H1 (cell line): Measurements from ENCODE around the gene FARS2. TPM values are rescaled to one million over a fixed set of nuclear protein-coding genes. Genes with fewer than 3 reads are reported as not detected.

Source experiments
- CBX5 ChIP-seq: fragments of 300-800, 300-1000 bp; sonication (generic); IDR thresholded peaks from 2 replicates; pipeline ENCODE4 v1.7.1; 2016; ENCODE audit warnings: antibody characterized with exemption, low read length, low read depth
- CEBPB ChIP-seq: IDR thresholded peaks from 2 replicates; pipeline ENCODE4 v1.6.1; 2012; ENCODE audit warnings: low read depth, low read length
- CHD7 ChIP-seq: fragments of 300-600 bp; sonication (generic); IDR thresholded peaks from 2 replicates; pipeline ENCODE4 v1.7.1; 2012; ENCODE audit warnings: low read length, moderate library complexity, mild to moderate bottlenecking, inconsistent platforms; ENCODE audit not compliant: insufficient replicate concordance
- EGR1 ChIP-seq: IDR thresholded peaks from 2 replicates; pipeline ENCODE4 v1.6.1; 2011; ENCODE audit warnings: low read depth, low read length, borderline replicate concordance
- HDAC6 ChIP-seq: IDR thresholded peaks from one replicate; pipeline ENCODE4 v1.7.1; 2012; ENCODE audit warnings: low read depth, mild to moderate bottlenecking, inconsistent platforms, low read length, moderate library complexity
- KDM1A ChIP-seq: fragments of 200-600, 300-600 bp; sonication (generic); IDR thresholded peaks from 2 replicates; pipeline ENCODE4 v1.7.1; 2016; ENCODE audit warnings: mild to moderate bottlenecking, low read length, borderline replicate concordance
- KDM4A ChIP-seq: IDR thresholded peaks from one replicate; pipeline ENCODE4 v1.7.1; 2012; ENCODE audit warnings: low read depth, mild to moderate bottlenecking, moderate library complexity, low read length, inconsistent platforms; ENCODE audit not compliant: severe bottlenecking
- KDM5A ChIP-seq: fragments of 200-600 bp; IDR thresholded peaks from 2 replicates; pipeline ENCODE4 v1.7.1; 2012; ENCODE audit warnings: mild to moderate bottlenecking, low read length, inconsistent platforms, mixed read lengths
- RAD21 ChIP-seq, 2 experiments: IDR thresholded peaks in 1 of 2; conservative IDR thresholded peaks in 1 of 2; 2 replicates each; pipeline ENCODE4 v1.6.1; 2011; ENCODE audit warnings: low read depth in 2 of 2, low read length in 2 of 2, improper control_type of control experiment in 1 of 2, inconsistent platforms in 1 of 2, mild to moderate bottlenecking in 1 of 2, moderate library complexity in 1 of 2
- TBP ChIP-seq: IDR thresholded peaks from 2 replicates; pipeline ENCODE4 v1.6.1; 2011; ENCODE audit warnings: low read depth, low read length, improper control_type of control experiment
- TEAD4 ChIP-seq: IDR thresholded peaks from 2 replicates; pipeline ENCODE4 v1.6.1; 2012; ENCODE audit warnings: low read depth, low read length, inconsistent platforms, mixed read lengths
- polyA plus RNA-seq, 7 experiments: library from polyadenylated mRNA; depleted of rRNA in 3 of 7; stranded (reverse) in 5 of 7; unstranded in 2 of 7; fragments of >200 nt in 5 of 7; fragments of 200-250 nt in 2 of 7; gene quantifications; 1 replicate in 5 of 7; 2 replicates in 1 of 7; 4 replicates in 1 of 7; pipeline versions ENCODE4 v1.2.1 to v1.2.3, GENCODE V29; 2011 to 2013; ENCODE audit warnings: missing spikeins in 2 of 7, mixed read lengths in 2 of 7
- total RNA-seq: library from RNA; stranded (reverse); fragmentation: NEBNext Ultra II Directional; extraction: Animal tissue kit (Norgen Biotek cat#: 25700); gene quantifications from 2 replicates; pipeline ENCODE4 v1.2.1, GENCODE V29; 2021

FARS2 gene
- total and polyA plus RNA-seq, 2 of the 8 experiments (the other 6 are each of a cell fraction or from before 2014, with no cell fraction given) = 11.7 to 14.4 TPM

- TF ChIP-seq CHD7 (no peak), CBX5 (no peak), HDAC6 (no peak), KDM4A (no peak), KDM1A (no peak), CEBPB (no peak), EGR1 (no peak), TBP (no peak), KDM5A (no peak), TEAD4 (no peak), RAD21 (IDR thresholded peaks at IDR 0.05 in 1 of 2, conservative IDR thresholded peaks at IDR 0.05 in 1 of 2; ENCODE audit: low read depth in 2 of 2, low read length in 2 of 2) (no peak)
Observed at GRCh38 chr6:5285081-5285480, 23.8 kb downstream of the FARS2 start (continued).
